ENCODE results near the gene GCNT1. TPM values are rescaled to one million over a fixed set of nuclear protein-coding genes. Genes with fewer than 3 reads are reported as not detected.

Gene GCNT1
- total RNA-seq, 1 experiment from 2014 or later, result 17.2 TPM

- Mint-ChIP-seq H3K9me3 (no peaks in the 10 kb centered on the region), H3K27me3 (ENCODE audit: low read depth) (no peaks in the 10 kb centered on the region), H3K36me3 (no peaks in the 10 kb centered on the region), H3K4me1 (peaks cover 4% of the 10 kb centered on the region; the same call in 1 of the 2 replicates), H3K27ac (no peak overlapping the region), H3K4me3 (no peak overlapping the region)
- DNase-seq (ENCODE audit: low spot score) (no peak), ATAC-seq (no peak)
- ChIA-PET POLR2A (no interaction called here), CTCF (no interaction called here)
- TF ChIP-seq NFE2L1 (CRISPR knock-in tag; IDR thresholded peaks at IDR 0.05) (no peak), MYBL2 (CRISPR knock-in tag; IDR thresholded peaks at IDR 0.05) (no peak), TEAD4 (CRISPR knock-in tag; IDR thresholded peaks at IDR 0.05) (no peak), CDX4 (CRISPR knock-in tag; IDR thresholded peaks at IDR 0.05; ENCODE audit: borderline replicate concordance) (no peak), PRDM15 (CRISPR knock-in tag; IDR thresholded peaks at IDR 0.05) (no peak), TP53 (CRISPR knock-in tag; IDR thresholded peaks at IDR 0.05) (no peak), GTF2I (CRISPR knock-in tag; conservative IDR thresholded peaks at IDR 0.05) (no peak), NR1H2 (CRISPR knock-in tag; IDR thresholded peaks at IDR 0.05) (no peak), ERG (CRISPR knock-in tag; IDR thresholded peaks at IDR 0.05) (no peak), ZNF671 (CRISPR knock-in tag; IDR thresholded peaks at IDR 0.05) (no peak), ZNF263 (CRISPR knock-in tag; IDR thresholded peaks at IDR 0.05; ENCODE audit: low read depth) (no peak), HMGA2 (CRISPR knock-in tag; IDR thresholded peaks at IDR 0.05) (no peak), CTCF (IDR thresholded peaks at IDR 0.05) (no peak)
Observed at GRCh38 chr9:76537150-76537646, 78.2 kb downstream of the GCNT1 start.

GRCh38 chr9:76539180-76539579 lies 80.2 kb downstream of the GCNT1 start:
- CTCF ChIA-PET, result no interaction called here
- no peak overlapping the region for H3K4me3 Mint-ChIP-seq
- TF ChIP-seq ZNF138 (CRISPR knock-in tag; conservative IDR thresholded peaks at IDR 0.05) (no peak), GTF2I (CRISPR knock-in tag; conservative IDR thresholded peaks at IDR 0.05) (no peak), ZNF281 (CRISPR knock-in tag; IDR thresholded peaks at IDR 0.05) (no peak), ESRRA (CRISPR knock-in tag; IDR thresholded peaks at IDR 0.05; ENCODE audit: borderline replicate concordance) (no peak), ATF1 (CRISPR knock-in tag; IDR thresholded peaks at IDR 0.05) (no peak), EMX1 (CRISPR knock-in tag; IDR thresholded peaks at IDR 0.05) (no peak), ZNF121 (CRISPR knock-in tag; IDR thresholded peaks at IDR 0.05) (no peak), AR (CRISPR knock-in tag; IDR thresholded peaks at IDR 0.05) (no peak), ZNF219 (CRISPR knock-in tag; IDR thresholded peaks at IDR 0.05; ENCODE audit: borderline replicate concordance) (no peak), SOX15 (CRISPR knock-in tag; IDR thresholded peaks at IDR 0.05) (no peak), ATF3 (CRISPR knock-in tag; conservative IDR thresholded peaks at IDR 0.05) (no peak)

More at GRCh38 chr9:76539180-76539579, 80.2 kb downstream of the GCNT1 start:
- no peak for ATAC-seq
- Mint-ChIP-seq H3K4me1 (no peaks in the 10 kb centered on the region), H3K36me3 (peaks cover 4% of the 10 kb centered on the region), H3K27ac (no peak overlapping the region), H3K27me3 (ENCODE audit: low read depth) (no peaks in the 10 kb centered on the region), H3K9me3 (peaks cover 4% of the 10 kb centered on the region)
- POLR2A ChIA-PET, result no interaction called here
- DNase-seq (ENCODE audit: low spot score), result no peak

All from WTC11 (cell line).